HepG2 (cell line): ENCODE measurements around the gene FXYD6. TPM values are rescaled to one million over a fixed set of nuclear protein-coding genes. Genes with fewer than 3 reads are reported as not detected.

Source experiments
- AKAP8 ChIP-seq: sonication (generic); formaldehyde crosslinking; IDR thresholded peaks from 2 replicates; pipeline ENCODE4 v1.5.1; 2020; ENCODE audit warnings: mild to moderate bottlenecking, missing genetic modification reagents
- CREM ChIP-seq, 2 experiments: sonication (generic) in 1 of 2; formaldehyde crosslinking in 1 of 2; IDR thresholded peaks; 2 replicates each; pipeline versions ENCODE4 v1.4.0 to v1.6.1; 2016 to 2020; ENCODE audit warnings: antibody characterized with exemption in 1 of 2, mild to moderate bottlenecking in 1 of 2, missing genetic modification reagents in 1 of 2
- EEA1 ChIP-seq: sonication (generic); formaldehyde crosslinking; IDR thresholded peaks from 2 replicates; pipeline ENCODE4 v1.5.1; 2020; ENCODE audit warnings: mild to moderate bottlenecking, missing genetic modification reagents, borderline replicate concordance
- EZH2 ChIP-seq: conservative IDR thresholded peaks from 2 replicates; pipeline ENCODE4 v1.6.1; 2012; ENCODE audit warnings: mild to moderate bottlenecking, low read depth, low read length, moderate library complexity
- GFI1 ChIP-seq: sonication (generic); formaldehyde crosslinking; IDR thresholded peaks from 2 replicates; pipeline ENCODE4 v1.5.0; 2020; ENCODE audit warnings: missing genetic modification reagents, mild to moderate bottlenecking, borderline replicate concordance
- KDM2A ChIP-seq: sonication (generic); formaldehyde crosslinking; IDR thresholded peaks from 2 replicates; pipeline ENCODE4 v1.4.0; 2020; ENCODE audit warnings: low read depth, missing genetic modification reagents, borderline replicate concordance
- KLF13 ChIP-seq: sonication (generic); formaldehyde crosslinking; IDR thresholded peaks from 2 replicates; pipeline ENCODE4 v1.4.0; 2020; ENCODE audit warnings: mild to moderate bottlenecking, missing genetic modification reagents
- NFIB ChIP-seq: sonication (generic); formaldehyde crosslinking; IDR thresholded peaks from 2 replicates; pipeline ENCODE4 v1.9.0; 2021; ENCODE audit warnings: missing genetic modification reagents, mild to moderate bottlenecking, borderline replicate concordance
- SP2 ChIP-seq: sonication (generic); formaldehyde crosslinking; IDR thresholded peaks from 2 replicates; pipeline ENCODE4 v1.5.1; 2020; ENCODE audit warnings: mild to moderate bottlenecking, missing genetic modification reagents
- TAF1 ChIP-seq: sonication (generic); formaldehyde crosslinking; IDR thresholded peaks from 2 replicates; pipeline ENCODE4 v1.4.0; 2020; ENCODE audit warnings: missing genetic modification reagents
- ZNF335 ChIP-seq: sonication (generic); formaldehyde crosslinking; IDR thresholded peaks from 2 replicates; pipeline ENCODE4 v1.4.0; 2020; ENCODE audit warnings: missing genetic modification reagents
- ZNF598 ChIP-seq: sonication (generic); formaldehyde crosslinking; IDR thresholded peaks from 2 replicates; pipeline ENCODE4 v1.5.1; 2020; ENCODE audit warnings: mild to moderate bottlenecking, missing genetic modification reagents, borderline replicate concordance
- ZSCAN30 ChIP-seq: sonication (generic); formaldehyde crosslinking; IDR thresholded peaks from 2 replicates; pipeline ENCODE4 v1.5.0; 2020; ENCODE audit warnings: mild to moderate bottlenecking, missing genetic modification reagents
- polyA plus RNA-seq, 8 experiments: library from polyadenylated mRNA; depleted of rRNA in 3 of 8; stranded (reverse) in 7 of 8; unstranded in 1 of 8; fragments of >200 nt; fragmentation: Illumina TruSeq in 4 of 8; extraction: Trizol in 4 of 8; gene quantifications; 2 replicates each; pipeline versions ENCODE4 v1.2.1 to v1.2.3, GENCODE V29; 2011 to 2016; ENCODE audit warnings: low read depth in 4 of 8, missing spikeins in 1 of 8, mixed read lengths in 1 of 8; ENCODE audit not compliant: insufficient read depth in 1 of 8
- total RNA-seq, 5 experiments: library from RNA; depleted of rRNA; stranded (reverse); fragments of >200 nt; fragmentation: Illumina TruSeq; extraction: Trizol; gene quantifications; 2 replicates each; pipeline ENCODE4 v1.2.3, GENCODE V29; 2016; ENCODE audit warnings: low read depth in 1 of 5
- TF ChIP-seq, protein P1 (sequence below): sonication (generic); formaldehyde crosslinking; IDR thresholded peaks from 2 replicates; pipeline ENCODE4 v1.8.0; 2022; ENCODE audit warnings: mild to moderate bottlenecking, missing genetic modification reagents, borderline replicate concordance
- TF ChIP-seq, protein P2 (sequence below): sonication (generic); formaldehyde crosslinking; IDR thresholded peaks from 2 replicates; pipeline ENCODE4 v1.5.0; 2020; ENCODE audit warnings: missing genetic modification reagents
- TF ChIP-seq, protein P3 (sequence below): sonication (generic); formaldehyde crosslinking; IDR thresholded peaks from 2 replicates; pipeline ENCODE4 v1.4.0; 2020; ENCODE audit warnings: missing genetic modification reagents; ENCODE audit errors: not compliant biosample characterization
- TF ChIP-seq, protein P4 (sequence below): sonication (generic); formaldehyde crosslinking; IDR thresholded peaks from 2 replicates; pipeline ENCODE4; 2020; ENCODE audit warnings: missing genetic modification reagents, mild to moderate bottlenecking, borderline replicate concordance
- TF ChIP-seq, protein P5 (sequence below): IDR thresholded peaks from 2 replicates; pipeline ENCODE4 v1.6.1; 2012; ENCODE audit warnings: inconsistent platforms
- TF ChIP-seq, protein P6 (sequence below): sonication (generic); formaldehyde crosslinking; IDR thresholded peaks from 2 replicates; pipeline ENCODE4 v1.4.0; 2020; ENCODE audit warnings: low read depth, missing genetic modification reagents

Gene FXYD6
- total and polyA plus RNA-seq, 2 of the 13 experiments (the other 11 are each of a cell fraction or from before 2014, with no cell fraction given), result not detected

DNA sequence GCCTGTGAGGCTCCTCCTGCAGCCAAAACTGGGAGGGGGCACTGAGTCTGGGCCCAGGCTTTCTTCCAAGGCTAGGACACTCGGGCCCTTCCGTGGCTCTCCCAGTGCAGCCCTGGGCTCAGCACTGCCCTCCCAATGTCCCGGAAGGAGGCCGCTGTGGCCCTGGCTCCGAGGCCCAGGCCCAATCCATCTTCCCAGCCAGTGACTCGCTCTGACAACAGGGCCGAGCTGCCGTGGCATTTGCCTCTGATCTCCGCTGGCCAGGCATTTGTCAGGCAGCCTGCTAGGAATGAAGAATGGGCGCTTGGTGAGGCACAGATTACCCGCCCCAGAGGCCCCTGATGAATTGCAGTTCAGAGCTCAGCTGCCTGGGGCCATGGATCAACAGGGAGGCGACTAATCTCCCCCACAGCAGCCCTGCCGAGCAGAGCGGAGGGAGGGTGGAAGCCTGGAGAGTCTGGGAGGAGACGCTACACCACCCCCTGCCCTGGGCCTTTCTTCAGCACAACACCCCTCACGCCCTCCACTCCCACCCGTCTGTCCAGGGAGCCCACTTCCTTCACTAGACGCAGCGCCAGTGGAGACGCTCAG is 60.2 kb downstream of the FXYD6 start (continued):
- TF ChIP-seq, protein P1, sequence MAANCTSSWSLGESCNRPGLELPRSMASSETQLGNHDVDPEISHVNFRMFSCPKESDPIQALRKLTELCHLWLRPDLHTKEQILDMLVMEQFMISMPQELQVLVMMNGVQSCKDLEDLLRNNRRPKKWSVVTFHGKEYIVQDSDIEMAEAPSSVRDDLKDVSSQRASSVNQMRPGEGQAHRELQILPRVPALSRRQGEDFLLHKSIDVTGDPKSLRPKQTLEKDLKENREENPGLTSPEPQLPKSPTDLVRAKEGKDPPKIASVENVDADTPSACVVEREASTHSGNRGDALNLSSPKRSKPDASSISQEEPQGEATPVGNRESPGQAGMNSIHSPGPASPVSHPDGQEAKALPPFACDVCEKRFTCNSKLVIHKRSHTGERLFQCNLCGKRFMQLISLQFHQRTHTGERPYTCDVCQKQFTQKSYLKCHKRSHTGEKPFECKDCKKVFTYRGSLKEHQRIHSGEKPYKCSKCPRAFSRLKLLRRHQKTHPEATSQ, result no peak
- TF ChIP-seq ZNF598 (CRISPR knock-in tag), result no peak
- no peak for TF ChIP-seq NFIB (CRISPR knock-in tag)
- peak; percentile 36; the same call in 1 of the 2 replicates for TF ChIP-seq GFI1
- no peak for TF ChIP-seq TAF1
- TF ChIP-seq KDM2A, result peak; percentile 45; the same call in 1 of the 2 replicates
- no peak for TF ChIP-seq SP2
- TF ChIP-seq, protein P2, sequence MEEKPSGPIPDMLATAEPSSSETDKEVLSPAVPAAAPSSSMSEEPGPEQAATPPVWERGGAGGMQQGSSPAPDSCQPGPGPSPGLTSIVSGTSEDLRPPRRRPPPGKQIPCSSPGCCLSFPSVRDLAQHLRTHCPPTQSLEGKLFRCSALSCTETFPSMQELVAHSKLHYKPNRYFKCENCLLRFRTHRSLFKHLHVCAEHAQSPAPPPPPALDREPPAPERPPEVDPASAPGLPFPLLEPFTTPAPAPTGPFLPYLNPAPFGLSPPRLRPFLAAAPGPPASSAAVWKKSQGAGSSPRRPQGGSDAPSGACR (CRISPR knock-in tag), result no peak
- no peak for TF ChIP-seq ZSCAN30 (CRISPR knock-in tag)
- TF ChIP-seq, protein P3, sequence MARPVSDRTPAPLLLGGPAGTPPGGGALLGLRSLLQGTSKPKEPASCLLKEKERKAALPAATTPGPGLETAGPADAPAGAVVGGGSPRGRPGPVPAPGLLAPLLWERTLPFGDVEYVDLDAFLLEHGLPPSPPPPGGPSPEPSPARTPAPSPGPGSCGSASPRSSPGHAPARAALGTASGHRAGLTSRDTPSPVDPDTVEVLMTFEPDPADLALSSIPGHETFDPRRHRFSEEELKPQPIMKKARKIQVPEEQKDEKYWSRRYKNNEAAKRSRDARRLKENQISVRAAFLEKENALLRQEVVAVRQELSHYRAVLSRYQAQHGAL (CRISPR knock-in tag), result no peak
- no peak for TF ChIP-seq EZH2
- TF ChIP-seq, protein P4, sequence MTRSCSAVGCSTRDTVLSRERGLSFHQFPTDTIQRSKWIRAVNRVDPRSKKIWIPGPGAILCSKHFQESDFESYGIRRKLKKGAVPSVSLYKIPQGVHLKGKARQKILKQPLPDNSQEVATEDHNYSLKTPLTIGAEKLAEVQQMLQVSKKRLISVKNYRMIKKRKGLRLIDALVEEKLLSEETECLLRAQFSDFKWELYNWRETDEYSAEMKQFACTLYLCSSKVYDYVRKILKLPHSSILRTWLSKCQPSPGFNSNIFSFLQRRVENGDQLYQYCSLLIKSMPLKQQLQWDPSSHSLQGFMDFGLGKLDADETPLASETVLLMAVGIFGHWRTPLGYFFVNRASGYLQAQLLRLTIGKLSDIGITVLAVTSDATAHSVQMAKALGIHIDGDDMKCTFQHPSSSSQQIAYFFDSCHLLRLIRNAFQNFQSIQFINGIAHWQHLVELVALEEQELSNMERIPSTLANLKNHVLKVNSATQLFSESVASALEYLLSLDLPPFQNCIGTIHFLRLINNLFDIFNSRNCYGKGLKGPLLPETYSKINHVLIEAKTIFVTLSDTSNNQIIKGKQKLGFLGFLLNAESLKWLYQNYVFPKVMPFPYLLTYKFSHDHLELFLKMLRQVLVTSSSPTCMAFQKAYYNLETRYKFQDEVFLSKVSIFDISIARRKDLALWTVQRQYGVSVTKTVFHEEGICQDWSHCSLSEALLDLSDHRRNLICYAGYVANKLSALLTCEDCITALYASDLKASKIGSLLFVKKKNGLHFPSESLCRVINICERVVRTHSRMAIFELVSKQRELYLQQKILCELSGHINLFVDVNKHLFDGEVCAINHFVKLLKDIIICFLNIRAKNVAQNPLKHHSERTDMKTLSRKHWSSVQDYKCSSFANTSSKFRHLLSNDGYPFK (CRISPR knock-in tag), result no peak
- TF ChIP-seq EEA1 (CRISPR knock-in tag), result no peak
- TF ChIP-seq AKAP8 (CRISPR knock-in tag), result 0 out of 2 replicates have a peak, but pooled peaks have one; percentile 18
- TF ChIP-seq, protein P5, sequence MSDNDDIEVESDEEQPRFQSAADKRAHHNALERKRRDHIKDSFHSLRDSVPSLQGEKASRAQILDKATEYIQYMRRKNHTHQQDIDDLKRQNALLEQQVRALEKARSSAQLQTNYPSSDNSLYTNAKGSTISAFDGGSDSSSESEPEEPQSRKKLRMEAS, result 0 out of 2 replicates have a peak, but pooled peaks have one; percentile 13
- TF ChIP-seq CREM (IDR thresholded peaks at IDR 0.05), result no peak
- TF ChIP-seq CREM (CRISPR knock-in tag; IDR thresholded peaks at IDR 0.05), result no peak
- no peak for TF ChIP-seq ZNF335
- no peak for TF ChIP-seq KLF13 (CRISPR knock-in tag)
- TF ChIP-seq, protein P6, sequence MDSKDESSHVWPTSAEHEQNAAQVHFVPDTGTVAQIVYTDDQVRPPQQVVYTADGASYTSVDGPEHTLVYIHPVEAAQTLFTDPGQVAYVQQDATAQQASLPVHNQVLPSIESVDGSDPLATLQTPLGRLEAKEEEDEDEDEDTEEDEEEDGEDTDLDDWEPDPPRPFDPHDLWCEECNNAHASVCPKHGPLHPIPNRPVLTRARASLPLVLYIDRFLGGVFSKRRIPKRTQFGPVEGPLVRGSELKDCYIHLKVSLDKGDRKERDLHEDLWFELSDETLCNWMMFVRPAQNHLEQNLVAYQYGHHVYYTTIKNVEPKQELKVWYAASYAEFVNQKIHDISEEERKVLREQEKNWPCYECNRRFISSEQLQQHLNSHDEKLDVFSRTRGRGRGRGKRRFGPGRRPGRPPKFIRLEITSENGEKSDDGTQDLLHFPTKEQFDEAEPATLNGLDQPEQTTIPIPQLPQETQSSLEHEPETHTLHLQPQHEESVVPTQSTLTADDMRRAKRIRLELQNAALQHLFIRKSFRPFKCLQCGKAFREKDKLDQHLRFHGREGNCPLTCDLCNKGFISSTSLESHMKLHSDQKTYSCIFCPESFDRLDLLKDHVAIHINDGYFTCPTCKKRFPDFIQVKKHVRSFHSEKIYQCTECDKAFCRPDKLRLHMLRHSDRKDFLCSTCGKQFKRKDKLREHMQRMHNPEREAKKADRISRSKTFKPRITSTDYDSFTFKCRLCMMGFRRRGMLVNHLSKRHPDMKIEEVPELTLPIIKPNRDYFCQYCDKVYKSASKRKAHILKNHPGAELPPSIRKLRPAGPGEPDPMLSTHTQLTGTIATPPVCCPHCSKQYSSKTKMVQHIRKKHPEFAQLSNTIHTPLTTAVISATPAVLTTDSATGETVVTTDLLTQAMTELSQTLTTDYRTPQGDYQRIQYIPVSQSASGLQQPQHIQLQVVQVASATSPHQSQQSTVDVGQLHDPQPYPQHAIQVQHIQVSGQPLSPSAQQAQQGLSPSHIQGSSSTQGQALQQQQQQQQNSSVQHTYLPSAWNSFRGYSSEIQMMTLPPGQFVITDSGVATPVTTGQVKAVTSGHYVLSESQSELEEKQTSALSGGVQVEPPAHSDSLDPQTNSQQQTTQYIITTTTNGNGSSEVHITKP, result no peak
